Fibroblast of lung (primary cell): ENCODE results near the gene SPNS3. TPM values are rescaled to one million over a fixed set of nuclear protein-coding genes. Genes with fewer than 3 reads are reported as not detected.

ENCODE experiments used
- DNase-seq, 2 donors: peaks; one replicate each; pipeline versions ENCODE4 v3.0.0 to v3.0.0-alpha.2; 2010; ENCODE audit warnings: low read depth in 2 of 2
- H2AFZ ChIP-seq: 2 replicates; pipeline ENCODE4 v1.5.1; 2012; ENCODE audit warnings: low read length, control low read depth, inconsistent platforms
- H3K27ac ChIP-seq: 2 replicates; pipeline ENCODE4 v1.5.1; 2011; ENCODE audit warnings: low read length, control low read depth; ENCODE audit not compliant: insufficient read depth
- H3K27me3 ChIP-seq: 2 replicates; pipeline ENCODE4 v1.5.1; 2011; ENCODE audit warnings: mild to moderate bottlenecking, low read length; ENCODE audit not compliant: control insufficient read depth, insufficient read depth
- H3K36me3 ChIP-seq: 2 replicates; pipeline ENCODE4 v1.5.1; 2011; ENCODE audit warnings: low read length; ENCODE audit not compliant: control insufficient read depth, insufficient read depth
- H3K4me1 ChIP-seq: 2 replicates; pipeline ENCODE4 v1.5.1; 2011; ENCODE audit warnings: low read length; ENCODE audit not compliant: control insufficient read depth, insufficient read depth; ENCODE audit errors: extremely low read depth
- H3K4me2 ChIP-seq: 2 replicates; pipeline ENCODE4 v1.5.1; 2011; ENCODE audit warnings: low read length, control low read depth; ENCODE audit not compliant: insufficient read depth; ENCODE audit errors: extremely low read depth
- H3K4me3 ChIP-seq, 4 experiments: fragments of 200-600 bp in 1 of 4; sonication (generic) in 1 of 4; replicated peaks in 1 of 4; 2 replicates each; pipeline ENCODE4 v1.5.1; 2011 to 2016; ENCODE audit warnings: low read length in 4 of 4, low read depth in 3 of 4, mild to moderate bottlenecking in 3 of 4, control low read depth in 2 of 4, inconsistent platforms in 1 of 4, mixed read lengths in 1 of 4; ENCODE audit not compliant: insufficient read depth in 1 of 4; ENCODE audit errors: control extremely low read depth in 1 of 4
- H3K79me2 ChIP-seq: 2 replicates; pipeline ENCODE4 v1.5.1; 2012; ENCODE audit warnings: mild to moderate bottlenecking, low read length, inconsistent platforms; ENCODE audit not compliant: control insufficient read depth, insufficient read depth
- H3K9ac ChIP-seq: 2 replicates; pipeline ENCODE4 v1.5.1; 2011; ENCODE audit warnings: mild to moderate bottlenecking, low read length, control low read depth; ENCODE audit not compliant: insufficient read depth
- H3K9me3 ChIP-seq: 2 replicates; pipeline ENCODE4 v1.5.1; 2012; ENCODE audit warnings: low read depth, low read length; ENCODE audit not compliant: control insufficient read depth, insufficient read depth
- H4K20me1 ChIP-seq: 2 replicates; pipeline ENCODE4 v1.5.1; 2011; ENCODE audit warnings: low read length; ENCODE audit not compliant: control insufficient read depth, insufficient read depth; ENCODE audit errors: extremely low read depth
- CTCF ChIP-seq, 2 donors: IDR thresholded peaks in 1 of 2; conservative IDR thresholded peaks in 1 of 2; 1 replicate in 1 of 2; 2 replicates in 1 of 2; pipeline ENCODE4 v1.5.1; 2011 to 2012; ENCODE audit warnings: low read length in 2 of 2, control low read depth in 1 of 2, inconsistent platforms in 1 of 2, low read depth in 1 of 2, mild to moderate bottlenecking in 1 of 2
- EZH2 ChIP-seq: IDR thresholded peaks from 2 replicates; pipeline ENCODE4 v1.5.1; 2012; ENCODE audit warnings: low read length, control low read depth, mild to moderate bottlenecking; ENCODE audit errors: missing control alignments
- polyA plus RNA-seq, 2 donors: library from polyadenylated mRNA; depleted of rRNA in 1 of 2; stranded (reverse) in 1 of 2; unstranded in 1 of 2; fragments of >200 nt; gene quantifications; 2 replicates each; pipeline ENCODE4 v1.2.1, GENCODE V29; 2011 to 2012; ENCODE audit warnings: missing spikeins in 1 of 2
- total RNA-seq: library from RNA; depleted of rRNA; stranded (reverse); fragments of >200 nt; gene quantifications from 2 replicates; pipeline ENCODE4 v1.2.1, GENCODE V29; 2014

Gene SPNS3
- total and polyA plus RNA-seq, 2 donors (not counting 1 experiment from before 2014, with no cell fraction given), result not detected

- no peak for DNase-seq
- H2AFZ ChIP-seq, result no peak overlapping the region
- H4K20me1 ChIP-seq, result no peaks in the 10 kb centered on the region
- no peaks in the 10 kb centered on the region for H3K27me3 ChIP-seq
- no peak overlapping the region for H3K27ac ChIP-seq
- no peaks in the 10 kb centered on the region for H3K9me3 ChIP-seq
- H3K9ac ChIP-seq, result no peak overlapping the region
- H3K4me2 ChIP-seq, result no peak overlapping the region
- no peaks in the 10 kb centered on the region for H3K4me1 ChIP-seq
- no peaks in the 10 kb centered on the region for H3K36me3 ChIP-seq
- no peak overlapping the region for H3K4me3 ChIP-seq
- no peaks in the 10 kb centered on the region for H3K79me2 ChIP-seq
- TF ChIP-seq CTCF (conservative IDR thresholded peaks at IDR 0.05 in 1 of 2, IDR thresholded peaks at IDR 0.05 in 1 of 2; ENCODE audit: low read depth in 1 of 2, low read length in 2 of 2), result no peak
- no peak for TF ChIP-seq EZH2
These were observed 55.4 kb downstream of the SPNS3 start for GRCh38 chr17:4488989-4489595.

DNA sequence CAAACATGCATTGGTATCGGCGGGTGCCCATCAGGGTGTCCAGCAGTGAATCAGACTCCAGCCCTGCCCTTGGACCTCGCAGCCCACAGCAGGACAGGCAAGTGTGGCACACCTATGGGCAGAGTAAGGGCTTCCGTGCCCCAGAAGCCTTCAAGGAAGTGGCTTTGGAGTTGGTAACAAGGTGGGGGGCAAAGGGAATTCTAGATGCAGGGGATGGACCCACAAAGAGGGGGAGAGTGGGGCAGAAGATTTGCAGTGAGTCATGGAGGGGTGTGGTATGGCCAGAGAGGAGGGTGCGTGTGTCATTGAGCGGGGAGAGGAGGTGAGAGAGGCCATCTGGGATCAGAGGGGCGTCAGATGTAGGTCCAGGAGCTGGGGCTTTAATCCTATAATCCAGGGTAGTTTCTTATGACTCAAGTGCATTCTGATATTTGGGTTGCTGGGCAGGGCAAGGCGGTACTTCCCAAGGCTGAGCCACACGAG, 56.4 kb downstream of the SPNS3 start:
- Histone ChIP-seq H2AFZ (no peak overlapping the region), H3K4me1 (no peaks in the 10 kb centered on the region), H3K27me3 (no peaks in the 10 kb centered on the region), H3K4me2 (no peak overlapping the region), H3K36me3 (no peaks in the 10 kb centered on the region), H3K79me2 (no peaks in the 10 kb centered on the region), H3K27ac (no peak overlapping the region), H3K9me3 (no peaks in the 10 kb centered on the region), H4K20me1 (no peaks in the 10 kb centered on the region), H3K9ac (no peak overlapping the region), H3K4me3 (no peak overlapping the region)
- TF ChIP-seq EZH2 (no peak), CTCF (conservative IDR thresholded peaks at IDR 0.05 in 1 of 2, IDR thresholded peaks at IDR 0.05 in 1 of 2; ENCODE audit: low read depth in 1 of 2, low read length in 2 of 2) (no peak)
- DNase-seq, result no peak

- no peaks in the 10 kb centered on the region for H3K79me2 ChIP-seq
- no peaks in the 10 kb centered on the region for H3K27me3 ChIP-seq
- no peaks in the 10 kb centered on the region for H3K4me1 ChIP-seq
- TF ChIP-seq EZH2, result no peak
- no peak for TF ChIP-seq CTCF (conservative IDR thresholded peaks at IDR 0.05 in 1 of 2, IDR thresholded peaks at IDR 0.05 in 1 of 2; ENCODE audit: low read depth in 1 of 2, low read length in 2 of 2)
- H3K27ac ChIP-seq, result no peak overlapping the region
- H3K9me3 ChIP-seq, result no peaks in the 10 kb centered on the region
- H3K36me3 ChIP-seq, result no peaks in the 10 kb centered on the region
- no peak overlapping the region for H3K4me3 ChIP-seq
- H3K4me2 ChIP-seq, result no peak overlapping the region
- no peak overlapping the region for H3K9ac ChIP-seq
- no peak for DNase-seq
- no peak overlapping the region for H2AFZ ChIP-seq
- no peaks in the 10 kb centered on the region for H4K20me1 ChIP-seq
These were observed 56.9 kb downstream of the SPNS3 start for GRCh38 chr17:4490637-4491061.
